Medulla oblongata (tissue), 1 donor: ENCODE results near the gene CCL20.
"Not testable (repeated sequence)": the region's sequence is repeated elsewhere in the genome, so short reads cannot be mapped to it uniquely, and the experiment has no call there.

ENCODE experiments used
- DNase-seq: peaks from one replicate; pipeline ENCODE4 v3.0.0-alpha.2; 2015; ENCODE audit errors: extremely low spot score

The CCL20 gene

DNA sequence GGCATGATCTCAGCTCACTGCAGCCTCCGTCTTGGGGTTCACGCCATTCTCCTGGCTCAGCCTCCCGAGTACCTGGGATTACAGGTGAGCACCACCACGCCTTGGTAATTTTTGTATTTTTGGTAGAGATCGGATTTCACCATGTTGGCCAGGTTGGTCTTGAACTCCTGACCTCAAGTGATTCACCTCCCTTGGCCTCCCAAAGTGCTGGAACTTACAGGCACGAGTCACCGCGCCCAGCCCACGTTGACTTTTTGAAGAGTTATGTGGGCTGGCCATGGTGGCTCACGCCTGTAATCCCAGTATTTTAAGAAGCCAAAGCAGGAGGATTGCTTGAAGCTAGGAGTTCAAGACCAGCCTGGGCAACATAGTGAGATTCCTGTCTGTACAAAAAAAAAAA, 20.8 kb downstream of the CCL20 start:
- DNase-seq = no peak

- no peak for DNase-seq
Observed at GRCh38 chr2:227834916-227835650, 21.4 kb downstream of the CCL20 start.

- DNase-seq = not testable (repeated sequence)
Observed at GRCh38 chr2:227839339-227840129, 25.9 kb downstream of the CCL20 start.

DNA sequence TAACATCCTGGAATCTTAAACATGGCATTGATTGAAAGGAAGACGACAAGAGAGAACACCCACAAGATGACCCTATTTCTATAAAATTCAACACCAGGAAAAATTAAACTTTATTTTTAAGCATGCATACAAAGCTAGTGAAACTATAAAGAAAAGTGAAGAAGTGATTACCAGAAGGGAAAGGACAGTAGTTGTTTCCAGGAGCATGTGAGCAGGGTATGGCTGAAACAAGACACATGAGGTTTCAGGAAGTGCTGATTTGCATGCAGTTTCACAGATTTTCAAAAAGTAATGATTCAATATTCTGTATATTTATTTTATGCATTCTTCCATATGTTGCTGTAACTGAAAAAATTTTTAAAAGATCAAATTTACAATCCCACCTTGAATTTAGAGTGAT, 33.2 kb downstream of the CCL20 start:
- DNase-seq = no peak

GRCh38 chr2:227848146-227848545, 34.5 kb downstream of the CCL20 start:
- DNase-seq = no peak

DNA sequence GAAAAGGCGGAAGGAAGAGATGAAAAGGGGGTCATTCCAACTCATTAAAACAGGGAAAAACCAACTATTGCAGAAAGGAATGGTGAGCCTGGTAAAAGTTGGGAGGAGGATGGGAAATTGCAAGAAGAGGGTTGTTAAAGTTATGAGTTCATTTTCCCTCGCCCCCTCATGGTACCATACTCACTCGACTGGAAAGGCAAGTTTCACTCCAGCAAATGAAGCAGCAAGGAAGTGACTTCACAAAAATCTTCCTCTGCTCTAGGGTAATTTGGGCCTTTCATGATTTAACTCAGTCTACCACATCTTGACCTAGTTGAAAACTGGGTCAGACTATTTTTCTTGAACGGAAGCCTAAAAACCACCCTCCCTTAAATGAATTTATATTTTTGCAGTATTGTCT, 34.9 kb downstream of the CCL20 start:
- no peak for DNase-seq

DNA sequence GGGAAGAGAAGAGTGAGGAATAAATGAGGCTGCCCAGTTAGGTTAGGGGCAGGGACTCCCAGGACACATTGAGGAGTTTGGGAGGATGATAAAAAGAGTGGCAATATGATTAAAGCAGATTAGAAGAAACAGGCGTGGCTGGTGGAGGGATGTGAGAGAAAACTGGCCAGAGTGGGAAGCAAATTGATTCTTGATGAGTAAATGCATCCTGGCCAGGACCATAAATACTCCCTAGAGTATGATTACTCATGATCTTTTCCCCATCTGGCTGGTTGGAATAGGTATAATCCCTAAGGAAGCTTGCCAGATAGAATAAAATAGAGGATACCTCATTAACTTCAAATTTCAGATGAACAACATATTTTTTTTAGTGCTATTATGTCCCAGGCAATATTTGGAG, 36.3 kb downstream of the CCL20 start:
- DNase-seq = no peak

DNA sequence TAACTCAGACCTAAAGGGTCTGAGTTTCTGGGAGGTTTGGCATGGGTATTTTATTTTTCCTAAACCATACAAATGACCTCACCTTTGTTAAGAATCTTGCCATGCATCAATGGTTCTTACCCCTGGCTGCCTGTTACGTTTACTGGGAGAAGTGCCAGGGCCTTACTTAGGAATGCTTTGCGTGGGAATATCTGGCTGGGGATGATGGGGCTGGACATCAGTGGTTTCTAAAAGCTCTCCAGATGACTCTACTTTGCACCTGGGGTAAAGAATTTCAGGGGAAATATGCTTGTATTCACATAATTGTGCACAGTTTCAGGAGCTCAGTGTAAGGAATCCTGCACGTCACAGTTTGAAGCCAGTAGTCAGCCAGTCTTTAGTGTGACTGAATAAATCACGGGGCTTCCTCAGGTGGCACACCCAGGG, 39.6 kb downstream of the CCL20 start:
- DNase-seq = no peak

GRCh38 chr2:227853765-227854271, 40.2 kb downstream of the CCL20 start:
- no peak for DNase-seq

GRCh38 chr2:227855440-227855839, 41.8 kb downstream of the CCL20 start:
- peak; percentile 42 for DNase-seq

GRCh38 chr2:227856697-227857096, 43.1 kb downstream of the CCL20 start:
- no peak for DNase-seq

DNA sequence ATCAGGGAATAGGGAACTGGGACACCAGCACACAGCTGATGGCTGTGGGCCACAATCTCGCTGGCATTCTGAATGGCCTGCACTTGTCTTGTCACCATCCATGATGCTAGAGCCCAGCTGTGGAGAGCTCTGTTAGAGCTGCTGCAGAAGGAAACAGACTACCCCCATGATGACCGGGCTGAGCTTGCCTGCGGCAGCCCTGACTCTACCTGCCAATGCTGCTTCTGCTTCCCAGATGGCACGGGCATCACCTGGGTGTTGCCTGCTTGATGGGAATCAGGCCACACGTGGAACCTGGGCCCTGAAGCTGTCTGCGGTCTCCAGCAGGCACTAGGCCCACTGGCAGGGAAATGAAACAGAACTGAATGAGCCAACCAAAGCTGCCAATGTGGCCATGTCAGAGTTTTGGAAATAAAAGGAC, 46.6 kb downstream of the CCL20 start:
- peak; percentile 66 for DNase-seq

- DNase-seq = no peak
Observed at GRCh38 chr2:227861011-227861410, 47.4 kb downstream of the CCL20 start.

GRCh38 chr2:227862227-227862740, 48.6 kb downstream of the CCL20 start:
- peak; percentile 61 for DNase-seq

GRCh38 chr2:227862741-227863588, 49.3 kb downstream of the CCL20 start:
- no peak for DNase-seq

DNA sequence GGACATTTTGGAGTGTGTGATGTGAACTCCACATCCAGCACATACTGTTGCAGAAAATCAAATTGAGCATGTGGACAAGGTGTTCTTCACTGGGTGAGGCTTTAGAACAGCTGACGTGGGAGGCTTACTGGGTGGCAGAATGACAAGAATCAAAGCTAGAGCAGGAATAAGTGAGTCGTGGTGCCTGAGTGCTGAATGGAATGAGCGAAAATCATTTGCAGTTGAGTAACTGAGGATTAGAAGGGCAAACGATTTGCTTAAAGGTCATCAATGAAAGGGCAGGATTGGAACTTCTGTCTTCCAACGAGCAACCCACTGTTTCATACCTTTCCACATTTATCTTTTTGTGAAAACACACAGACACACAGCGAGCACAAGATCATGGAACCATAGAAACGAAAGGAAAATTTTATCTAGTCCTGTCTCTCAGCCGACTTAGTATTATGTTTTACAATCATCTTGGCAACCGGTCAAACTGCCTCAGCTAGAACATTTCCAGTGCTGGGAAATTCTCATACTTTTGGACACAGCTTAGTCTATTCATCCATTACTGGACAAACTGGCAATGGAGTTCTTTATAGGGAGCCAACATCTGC, 50.6 kb downstream of the CCL20 start:
- DNase-seq = no peak

GRCh38 chr2:227865291-227865690, 51.6 kb downstream of the CCL20 start:
- no peak for DNase-seq
